Activated T-cell treated with anti-CD3 and anti-CD28 coated beads, Interleukin-2, amount 50 U/mL, for 48 hours (primary cell): ENCODE results near the gene TMC7.
A peak's percentile ranks its signal among the peaks of the same experiment; 100 is the strongest.

Experiments
- DNase-seq, 2 experiments: peaks; one replicate each; pipeline ENCODE4 v3.0.0-alpha.2; 2020

TMC7 gene

DNA sequence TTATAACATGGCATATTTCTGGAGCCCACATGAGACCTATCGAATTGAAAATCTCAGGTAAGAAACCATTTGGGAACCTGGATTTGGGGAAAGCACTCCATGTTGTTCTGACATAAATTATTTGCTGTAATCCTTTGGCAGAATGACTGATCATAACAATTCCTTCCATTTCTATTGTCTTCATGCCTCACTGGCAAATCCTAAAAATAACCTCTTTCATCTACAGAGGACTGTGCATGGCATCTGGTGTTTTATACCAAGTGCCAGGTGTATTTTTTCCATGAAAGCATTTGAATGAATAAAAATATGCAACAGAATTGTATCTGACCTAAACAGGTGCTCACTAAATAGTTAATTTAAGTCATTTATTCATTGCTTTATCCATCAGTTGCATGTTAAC is 50.0 kb downstream of the TMC7 start:
- DNase-seq = no peak

DNA sequence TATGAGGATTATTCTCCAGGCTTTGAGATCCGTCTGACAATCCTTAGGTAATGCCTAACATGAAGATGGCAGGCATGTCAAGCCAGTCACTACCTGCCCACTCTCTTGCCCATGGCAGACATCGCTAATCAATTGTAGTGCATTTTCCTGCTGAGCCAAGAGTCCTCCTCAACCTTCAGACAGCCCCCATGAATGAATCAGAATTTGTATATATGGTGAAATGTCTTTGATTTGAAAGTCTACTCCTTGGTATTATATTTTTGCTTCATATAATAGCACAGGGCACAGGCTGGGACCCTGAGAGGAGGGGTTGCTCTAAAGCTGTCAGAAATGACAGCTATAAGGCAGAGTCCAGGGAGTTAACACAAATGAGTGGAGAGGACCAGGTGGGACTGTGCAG is 56.7 kb downstream of the TMC7 start:
- DNase-seq = no peak

DNA sequence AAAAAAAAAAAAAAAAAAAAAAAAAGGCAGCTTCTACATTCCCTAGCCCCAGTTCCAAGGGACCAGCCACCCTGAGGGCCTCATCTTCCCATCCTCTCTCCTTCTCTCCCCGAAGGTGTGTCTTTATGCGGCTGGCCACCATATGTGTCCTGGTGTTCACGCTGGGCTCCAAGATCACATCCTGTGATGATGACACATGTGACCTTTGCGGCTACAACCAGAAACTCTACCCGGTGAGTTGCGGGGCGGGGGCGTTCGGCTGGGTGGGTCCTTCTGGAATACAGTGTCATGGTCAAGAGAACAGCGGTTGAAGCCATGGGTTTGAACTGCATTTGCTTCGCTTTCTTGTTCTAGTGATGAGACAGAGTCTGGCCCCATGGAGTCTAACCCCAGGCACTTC is 61.0 kb downstream of the TMC7 start:
- DNase-seq = no peak

DNA sequence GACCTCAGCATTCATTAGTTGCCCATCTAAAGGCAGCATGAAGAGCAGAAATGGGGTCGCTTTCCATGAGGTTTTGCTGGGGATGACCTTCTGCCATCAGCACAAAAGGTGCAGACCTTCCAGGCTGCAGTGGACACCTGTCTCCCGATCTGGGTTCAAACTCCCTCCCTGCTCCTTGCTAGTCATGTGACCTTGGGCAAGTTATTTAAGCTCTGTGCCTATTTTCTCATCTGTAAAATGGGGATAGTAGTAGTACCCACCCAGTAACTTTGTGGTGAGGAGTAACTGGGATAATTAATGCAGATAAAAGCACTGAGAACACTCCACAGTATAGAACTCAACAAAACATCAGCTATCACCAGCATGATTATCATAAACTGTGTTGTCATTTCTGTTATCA is 62.3 kb downstream of the TMC7 start:
- DNase-seq = no peak

DNA sequence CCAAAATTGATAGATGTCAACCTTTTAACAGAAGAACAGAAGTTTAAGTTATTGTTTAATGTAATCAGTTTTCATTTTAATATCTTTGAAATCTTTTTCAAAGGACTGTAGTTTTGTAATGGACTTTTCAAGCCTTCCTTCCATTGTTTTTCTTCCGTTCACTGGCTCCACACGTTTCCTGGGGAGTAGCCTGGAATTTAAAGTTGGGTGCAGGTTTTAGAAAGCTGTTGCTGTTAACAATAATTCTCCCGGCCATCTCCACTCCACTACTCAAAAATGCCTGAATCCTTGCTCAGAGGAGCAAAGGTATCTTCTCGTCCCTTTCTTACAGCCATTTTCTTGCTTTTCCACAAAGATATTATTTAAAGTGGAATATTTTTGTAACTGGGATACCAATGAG is 79.0 kb downstream of the TMC7 start:
- DNase-seq = no peak

DNA sequence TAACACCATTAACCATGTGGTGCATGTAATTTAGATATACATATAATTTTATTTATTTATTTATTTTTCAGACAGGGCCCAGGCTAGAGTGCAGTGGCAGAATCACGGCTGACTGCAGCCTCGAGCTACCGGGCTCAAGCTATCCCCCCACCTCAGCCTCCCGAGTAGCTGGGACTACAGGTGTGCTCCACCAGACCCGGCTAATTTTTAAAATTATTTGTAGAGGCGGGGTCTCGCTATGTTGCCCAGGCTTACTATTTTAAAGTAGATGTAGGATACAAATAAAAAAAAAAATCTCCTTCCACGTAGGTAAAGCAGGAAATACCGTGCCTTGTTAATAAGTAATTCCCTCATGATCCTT is 83.2 kb downstream of the TMC7 start:
- DNase-seq = no peak

DNA sequence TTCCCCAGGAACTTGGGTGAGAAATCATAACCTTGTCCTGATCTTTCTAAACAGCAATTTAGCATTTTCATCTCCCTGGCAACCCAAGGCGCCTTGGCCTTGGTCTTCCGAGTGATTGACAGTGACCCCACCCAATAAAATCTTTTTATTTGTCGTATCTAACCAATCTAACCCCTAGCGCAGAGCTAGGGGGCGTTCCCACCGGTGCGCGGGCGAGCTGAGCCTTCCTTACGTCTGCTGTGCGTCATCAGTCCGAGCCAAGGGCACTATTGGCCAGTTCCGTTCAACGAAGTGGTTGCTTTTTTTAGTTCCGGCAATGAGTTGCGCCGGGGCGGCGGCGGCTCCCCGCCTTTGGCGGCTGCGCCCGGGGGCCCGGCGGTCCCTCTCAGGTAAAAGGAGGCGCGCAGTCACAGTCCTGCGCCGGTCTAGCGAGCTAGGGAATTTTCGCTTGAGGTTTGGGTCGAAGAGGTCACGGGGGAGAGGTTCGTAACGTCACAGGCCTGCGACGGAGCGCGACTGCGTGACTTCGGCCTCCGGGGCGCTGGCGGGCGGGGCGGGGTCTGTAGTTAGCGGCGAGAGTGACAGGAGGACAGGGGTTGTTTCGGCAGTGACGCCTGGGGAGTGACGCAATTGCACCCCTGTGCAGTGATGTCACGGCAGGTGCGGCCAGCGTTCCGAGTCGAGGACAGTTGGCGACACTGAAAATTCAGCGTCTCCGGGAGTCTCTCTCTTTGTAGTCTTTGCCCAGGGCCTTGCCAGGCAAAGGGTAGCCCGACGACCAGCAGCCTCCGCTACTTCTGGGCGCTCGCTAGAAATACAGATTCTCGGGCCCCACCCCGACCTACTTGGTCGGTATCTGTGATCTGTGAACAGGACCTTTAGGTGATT is 83.9 kb downstream of the TMC7 start, which contains the start of gene COQ7:
Gene COQ7 (plus strand): TSS at position 266 of the 888 bp plus-strand sequence. CDS start 51 bp downstream, at position 317.
- DNase-seq = peak; percentile 98

DNA sequence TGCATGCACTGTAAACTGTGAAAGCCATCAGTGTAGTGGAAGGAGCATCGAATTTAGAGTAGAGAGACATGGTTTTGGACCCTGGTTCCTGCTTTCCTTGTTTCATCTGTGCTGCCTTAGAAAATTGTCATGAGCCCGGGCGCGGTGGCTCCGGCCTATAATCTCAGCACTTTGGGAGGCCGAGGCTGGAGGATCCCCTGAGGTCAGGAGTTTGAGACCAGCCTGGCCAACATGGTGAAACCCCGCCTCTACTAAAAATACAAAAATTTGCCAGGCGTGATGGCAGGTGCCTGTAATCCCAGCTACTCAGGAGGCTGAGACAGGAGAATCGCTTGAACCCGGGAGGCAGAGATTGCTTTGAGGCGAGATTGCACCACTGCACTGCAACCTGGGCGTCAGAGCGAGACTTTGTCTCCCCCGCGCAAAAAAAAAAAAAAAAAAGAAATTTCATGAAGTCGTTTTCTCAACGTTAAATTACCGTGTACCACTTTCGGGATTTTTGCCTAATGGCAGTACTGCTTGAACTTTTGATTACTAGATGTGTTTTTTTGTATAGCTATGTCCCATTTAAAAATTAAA is 84.6 kb downstream of the TMC7 start:
- no peak for DNase-seq

DNA sequence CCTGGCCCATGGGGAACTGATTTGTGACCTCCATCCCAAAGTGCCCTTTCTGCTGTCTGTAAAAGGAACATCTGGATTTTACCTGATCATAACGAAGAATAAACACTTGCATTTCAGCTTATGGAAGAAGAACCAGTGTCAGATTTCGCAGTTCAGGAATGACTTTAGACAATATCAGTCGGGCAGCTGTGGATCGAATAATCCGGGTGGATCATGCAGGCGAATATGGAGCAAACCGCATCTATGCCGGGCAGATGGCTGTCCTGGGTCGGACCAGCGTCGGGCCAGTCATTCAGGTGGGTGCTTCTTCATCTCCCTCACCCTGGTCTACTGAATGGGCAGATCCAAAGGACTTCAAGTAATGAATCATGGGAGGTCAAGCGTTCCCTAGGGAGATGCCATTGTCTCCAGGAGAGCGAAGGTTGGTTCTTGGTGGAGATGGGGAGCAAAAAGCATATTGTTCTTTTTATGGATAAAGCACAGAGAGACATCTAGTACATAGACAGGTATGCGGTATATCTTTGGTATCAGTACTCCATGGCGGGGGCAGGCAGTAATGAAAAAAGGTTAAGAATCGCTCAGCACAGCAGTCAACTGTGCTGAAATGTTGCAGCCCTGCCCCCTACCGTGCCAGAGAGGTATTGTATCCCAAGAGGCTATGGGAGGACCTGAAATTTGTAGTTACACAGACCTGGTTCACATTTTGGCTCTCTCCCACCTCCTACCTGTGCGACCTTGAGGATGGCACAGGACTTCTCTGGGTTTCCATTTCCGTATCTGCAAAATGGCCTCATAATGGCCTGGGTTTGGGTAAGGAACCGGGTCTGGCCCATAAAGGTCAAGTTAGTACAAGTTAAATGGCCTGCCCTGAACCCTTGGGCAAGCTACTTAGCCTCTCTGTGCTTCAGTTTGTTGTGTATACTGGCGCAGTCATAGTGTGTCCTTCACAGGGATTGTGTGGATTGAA is 88.4 kb downstream of the TMC7 start:
- DNase-seq = peak; percentile 77

DNA sequence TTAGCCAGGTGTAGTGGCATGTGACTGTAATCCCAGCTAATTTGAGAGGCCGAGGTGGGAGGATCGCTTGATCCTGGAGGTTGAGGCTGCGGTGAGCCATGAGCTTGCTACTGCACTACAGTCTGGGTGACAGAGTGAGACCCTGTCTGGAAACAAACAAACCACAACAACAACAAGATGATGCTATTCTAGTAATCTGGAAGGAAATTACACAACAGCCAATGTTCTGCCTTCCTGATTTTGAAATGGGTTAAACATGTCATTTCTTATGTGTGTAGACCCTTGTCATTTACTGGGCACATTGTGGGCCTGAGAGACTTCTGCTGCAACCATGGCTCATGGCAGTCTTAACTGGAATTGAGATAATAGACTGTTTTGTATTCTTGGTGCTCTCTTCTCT is 89.6 kb downstream of the TMC7 start:
- DNase-seq = no peak

DNA sequence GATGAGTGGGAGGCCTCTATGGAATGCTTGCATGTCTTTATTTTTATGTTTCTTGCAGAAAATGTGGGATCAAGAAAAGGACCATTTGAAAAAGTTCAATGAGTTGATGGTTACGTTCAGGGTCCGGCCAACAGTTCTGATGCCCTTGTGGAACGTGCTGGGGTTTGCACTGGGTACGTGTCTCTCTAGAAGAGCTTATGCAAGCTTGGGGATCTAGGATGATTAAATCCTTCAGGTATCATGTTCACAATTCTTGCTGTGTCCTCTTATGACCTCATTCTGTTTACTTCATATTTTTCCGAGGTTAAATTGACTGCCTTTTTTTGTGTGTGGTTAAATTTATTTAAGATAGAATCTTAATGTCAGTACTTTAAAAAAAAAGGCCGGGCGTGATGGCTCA is 90.1 kb downstream of the TMC7 start:
- DNase-seq = no peak

DNA sequence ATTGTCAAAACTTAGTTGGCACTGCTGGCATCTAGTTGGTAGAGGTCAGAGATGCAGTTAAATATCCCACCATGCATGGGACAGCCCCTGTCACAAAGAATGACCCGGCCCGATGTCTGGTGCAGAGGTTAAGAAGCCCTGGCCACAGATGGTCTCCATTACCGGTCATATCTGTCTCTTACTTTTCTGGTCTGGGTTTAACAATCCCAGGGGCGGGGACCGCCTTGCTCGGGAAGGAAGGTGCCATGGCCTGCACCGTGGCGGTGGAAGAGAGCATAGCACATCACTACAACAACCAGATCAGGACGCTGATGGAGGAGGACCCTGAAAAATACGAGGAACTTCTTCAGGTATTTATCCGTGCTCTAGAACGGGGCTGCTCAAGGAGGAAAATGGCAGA is 91.8 kb downstream of the TMC7 start:
- DNase-seq = no peak

DNA sequence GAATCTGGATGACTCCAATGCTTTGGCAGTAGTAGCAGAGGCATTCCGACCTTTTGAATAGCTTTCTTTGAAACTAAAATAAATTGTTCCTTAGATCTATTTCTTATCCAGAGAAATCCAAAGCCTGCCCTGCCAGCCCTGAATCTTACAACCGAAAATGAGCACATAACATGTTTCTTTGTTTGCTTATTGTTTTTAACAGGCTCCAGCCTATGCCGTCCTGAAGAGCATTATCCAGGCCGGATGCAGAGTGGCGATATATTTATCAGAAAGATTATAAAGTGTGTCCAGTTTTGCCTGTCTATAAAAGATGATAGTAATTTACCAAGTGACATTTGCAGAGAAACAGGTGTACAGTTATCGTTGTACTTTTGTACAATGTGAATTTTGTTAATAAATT is 94.1 kb downstream of the TMC7 start:
- DNase-seq = no peak

DNA sequence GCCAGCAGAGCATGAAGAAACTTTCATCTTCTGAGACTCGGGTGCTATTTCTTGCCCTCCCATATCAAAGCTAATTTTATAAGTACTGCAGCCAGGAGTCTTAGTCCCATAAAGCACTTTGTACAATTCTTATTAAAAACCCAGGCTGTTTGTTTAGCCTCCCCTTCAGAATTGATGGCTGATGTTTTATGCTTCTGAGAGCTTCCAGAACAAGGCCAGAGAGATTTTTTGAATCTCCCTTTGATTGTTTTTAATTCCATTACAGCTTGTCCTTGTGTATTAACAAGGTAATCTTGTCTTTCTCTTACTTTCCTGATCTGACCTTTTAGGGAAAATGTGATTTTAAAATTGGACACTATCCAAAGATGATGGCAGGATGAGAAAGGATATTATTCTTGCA is 99.9 kb downstream of the TMC7 start:
- no peak for DNase-seq

DNA sequence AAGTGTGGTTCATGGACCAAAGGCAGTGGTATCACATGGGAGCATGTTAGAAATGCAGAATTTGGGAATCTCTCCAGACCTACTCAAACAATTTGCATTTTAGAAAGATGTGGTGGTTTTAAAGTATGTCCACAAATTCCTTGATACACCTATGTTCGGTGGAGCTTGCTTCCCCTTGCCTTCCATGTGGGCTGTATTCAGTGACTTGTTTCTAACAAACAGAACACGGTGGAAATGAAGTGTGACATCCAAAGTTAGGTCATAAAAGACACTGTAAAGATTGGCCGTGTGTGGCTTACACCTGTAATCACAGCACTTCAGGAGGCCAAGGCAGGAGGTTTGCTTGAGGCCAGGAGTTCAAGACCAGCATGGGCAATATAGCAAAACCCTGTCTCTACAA is 100.4 kb downstream of the TMC7 start:
- no peak for DNase-seq

DNA sequence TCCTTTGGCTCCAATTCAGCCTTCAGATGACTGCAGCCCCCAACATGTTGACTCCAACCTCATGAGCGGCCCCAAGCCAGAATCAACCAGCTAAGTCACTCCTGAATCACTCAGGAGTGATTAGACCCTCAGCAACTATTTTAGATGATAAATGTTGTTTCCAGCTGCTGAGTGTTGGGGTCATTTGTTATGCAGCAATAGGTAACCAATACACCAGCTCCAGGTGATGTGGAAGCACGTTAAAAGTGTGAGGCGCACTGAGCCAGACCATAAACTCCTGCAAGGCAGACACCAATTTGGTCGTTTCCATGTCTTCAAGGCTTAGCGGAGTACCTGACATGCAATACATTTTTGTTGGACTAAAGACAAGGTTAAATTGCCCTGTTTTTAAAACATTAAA is 101.1 kb downstream of the TMC7 start:
- DNase-seq = no peak

DNA sequence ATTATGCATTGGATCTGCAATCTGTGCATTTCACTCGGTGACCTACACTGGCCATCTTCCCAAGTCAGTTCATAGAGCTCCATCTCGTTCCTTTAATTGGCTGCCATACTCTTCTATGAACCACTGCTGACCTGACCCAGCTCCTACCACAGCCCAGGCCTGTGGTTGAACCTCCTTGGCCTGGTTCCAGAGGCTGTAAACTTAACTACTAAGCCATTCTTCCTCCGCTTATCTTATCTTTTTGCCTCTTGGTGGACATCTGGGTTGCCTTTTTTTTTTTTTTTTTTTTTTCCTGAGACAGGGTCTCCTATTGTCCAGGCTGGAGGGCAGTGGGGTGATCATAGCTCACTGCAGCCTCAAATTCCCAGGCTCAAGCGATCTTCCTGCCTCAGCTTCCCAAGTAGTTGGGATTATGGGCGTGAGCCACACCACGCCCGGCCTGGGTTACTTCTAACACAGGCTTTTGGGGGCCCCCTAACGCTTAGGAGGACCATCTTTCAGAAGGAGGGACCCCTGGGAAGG is 102.0 kb downstream of the TMC7 start:
- no peak for DNase-seq

DNA sequence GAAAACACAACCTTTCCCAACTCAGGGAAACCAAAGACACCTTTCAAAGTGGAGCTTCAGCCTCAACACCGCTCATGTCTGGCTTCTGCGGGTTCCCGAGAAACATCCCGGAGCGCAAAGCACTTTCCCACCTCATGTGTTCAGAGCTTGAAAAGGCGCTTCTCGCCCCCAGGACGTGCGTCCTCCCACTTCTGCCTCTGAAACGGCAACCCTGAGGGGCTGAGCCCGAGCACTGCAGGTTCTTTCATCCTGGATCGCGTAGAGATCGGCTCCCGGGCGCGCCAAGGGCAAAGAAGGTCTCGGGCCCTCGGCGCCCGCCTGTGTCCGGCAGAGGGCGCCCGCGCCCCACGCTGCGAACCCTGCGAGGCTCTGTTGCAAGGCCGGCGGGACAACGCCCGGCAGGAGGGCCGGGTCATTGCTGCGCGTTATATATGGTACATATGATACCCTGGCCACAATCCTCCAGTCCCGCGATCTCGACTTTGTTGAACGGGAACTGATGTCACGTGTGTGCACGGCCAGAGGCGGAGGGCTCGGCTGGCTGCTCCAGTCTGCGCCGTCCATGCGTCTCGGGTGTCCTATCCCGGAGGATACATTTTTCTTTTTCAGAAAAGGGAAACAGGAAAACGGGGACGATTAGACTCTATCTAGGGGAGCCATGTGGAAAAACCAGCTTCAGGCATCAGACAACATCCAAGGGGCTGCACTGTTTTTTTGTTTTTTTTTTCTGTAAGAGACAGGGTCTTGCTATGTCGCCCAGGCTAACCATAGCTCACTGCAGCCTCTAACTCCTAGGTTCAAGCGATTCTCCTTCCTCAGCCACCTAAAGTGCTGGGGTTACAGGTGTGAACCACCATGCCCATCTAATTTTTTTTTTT is 102.8 kb downstream of the TMC7 start:
- peak; percentile 87 to 89 for DNase-seq

DNA sequence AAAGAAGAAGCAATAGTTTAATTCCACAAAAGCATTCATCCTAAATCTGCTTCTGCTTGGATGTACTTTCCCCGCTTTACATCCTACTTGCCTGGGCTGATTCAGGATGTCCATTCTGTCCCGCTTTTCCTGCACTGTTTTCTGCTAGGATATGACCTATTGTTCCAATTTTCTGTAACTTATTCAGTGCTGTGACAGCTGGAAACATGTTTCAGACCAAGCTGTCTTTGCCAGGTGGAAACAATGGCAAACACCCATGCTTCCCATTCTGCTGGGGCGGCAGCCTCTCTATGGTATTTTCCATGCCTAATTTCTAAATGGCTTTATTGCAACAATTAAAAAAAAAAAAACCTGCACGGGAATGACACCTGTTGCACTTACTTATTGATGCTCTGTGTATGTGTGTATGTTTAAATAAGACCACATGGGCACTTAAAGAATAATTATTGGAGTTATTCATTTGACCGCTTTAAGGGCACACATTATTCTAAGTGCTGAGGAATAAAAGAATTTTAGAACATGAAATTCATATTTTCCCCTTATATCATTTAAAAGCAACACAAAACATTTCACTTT is 104.7 kb downstream of the TMC7 start:
- no peak for DNase-seq

DNA sequence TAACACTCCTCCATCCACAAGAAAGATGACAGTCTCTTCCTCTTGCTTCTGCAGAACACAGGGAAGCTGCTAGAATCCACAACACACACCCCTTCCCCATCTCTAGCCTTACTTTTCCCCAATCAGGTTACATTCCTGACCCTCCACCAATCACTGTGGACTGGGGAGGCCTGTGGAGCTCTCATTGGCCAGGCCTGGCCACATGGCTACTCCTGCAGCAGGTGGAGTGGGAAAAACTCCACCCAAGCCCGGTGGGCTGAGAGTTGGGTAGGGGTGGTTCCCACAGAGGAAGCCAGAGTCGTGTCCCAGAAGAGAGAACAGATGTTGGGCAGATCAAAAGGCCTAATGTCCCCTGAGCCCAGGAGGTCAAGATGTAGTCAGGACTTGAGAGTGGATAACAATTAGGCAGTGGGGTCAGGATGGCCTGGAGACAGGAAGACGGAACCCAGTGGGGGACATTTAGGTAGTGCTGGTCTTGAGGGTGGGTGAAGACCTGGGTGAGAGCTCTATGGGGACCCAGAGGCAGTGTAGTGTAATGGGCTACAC is 105.7 kb downstream of the TMC7 start:
- DNase-seq = no peak

DNA sequence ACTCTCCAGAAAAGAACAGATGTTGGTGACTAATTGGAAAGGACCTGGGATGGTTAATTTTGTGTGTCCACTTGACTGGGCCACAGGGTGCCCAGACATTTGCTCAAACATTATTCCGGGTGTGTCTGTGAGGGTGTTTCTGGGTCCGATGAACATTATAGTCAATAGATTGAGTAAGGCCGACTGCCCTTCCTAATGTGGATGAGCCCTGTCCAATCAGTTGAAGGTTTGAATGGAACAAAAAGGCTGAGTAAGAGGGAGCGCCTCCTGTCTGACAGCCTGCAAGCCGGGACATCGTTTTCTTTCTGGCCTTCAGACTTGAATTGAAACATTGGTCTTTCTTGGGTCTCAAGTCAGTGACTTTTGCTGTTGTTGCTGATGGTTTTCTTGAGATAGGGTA is 107.2 kb downstream of the TMC7 start:
- no peak for DNase-seq
